GM12878 (cell line): ENCODE measurements around the gene PTK6. TPM values are rescaled to one million over a fixed set of nuclear protein-coding genes. Genes with fewer than 3 reads are reported as not detected.

ENCODE experiments used
- ATAC-seq: fragments of 200-7000 bp; cut with Tn5 transposase; 3 replicates; pipeline ENCODE4 v1.9.1; 2020; ENCODE audit warnings: mild to moderate bottlenecking, moderate library complexity
- BruUV-seq: library from RNA; stranded (reverse); fragments of 400-500 nt; replicated peaks from 2 replicates; lab custom pipeline; 2021; lab: Mats Ljungman, UMichigan
- CTCF ChIA-PET: fragments of 300-600 bp; sonication (Branson Sonifier 250); formaldehyde crosslinking; extraction: SDS; loops from one replicate; lab custom pipeline; 2021; ENCODE audit warnings: inconsistent platforms; lab: Yijun Ruan, JAX
- POLR2A ChIA-PET: fragments of 350-600 bp; formaldehyde crosslinking; extraction: SDS; loops from one replicate; lab custom pipeline; 2021; ENCODE audit warnings: inconsistent platforms; lab: Charles Lee
- RAD21 ChIA-PET: fragments of 300-600 bp; sonication (Branson Sonifier 250); formaldehyde crosslinking; loops from one replicate; lab custom pipeline; 2023; ENCODE audit warnings: antibody characterized with exemption; ENCODE audit not compliant: unreplicated experiment; lab: Charles Lee
- SMC1A ChIA-PET: fragments of 300-600 bp; sonication (Branson Sonifier 250); formaldehyde crosslinking; loops from one replicate; lab custom pipeline; 2023; ENCODE audit not compliant: unreplicated experiment, uncharacterized antibody; lab: Charles Lee
- DNase-seq: peaks from one replicate; pipeline ENCODE4 v3.0.0-alpha.2; 2011; ENCODE audit warnings: low read depth, low spot score
- FAIRE-seq: peaks from 3 replicates; lab custom pipeline; 2011; peaks lifted over from hg19 to GRCh38; lab: Jason Lieb, UNC
- H2AFZ ChIP-seq: 2 replicates; pipeline ENCODE4 v1.6.0; 2011; ENCODE audit warnings: low read depth, low read length, control low read depth; ENCODE audit not compliant: control insufficient read depth
- H3K27ac ChIP-seq: 2 replicates; pipeline ENCODE4 v1.5.1; 2011; ENCODE audit warnings: control low read depth; ENCODE audit not compliant: control insufficient read depth, insufficient read depth
- H3K27me3 ChIP-seq, 2 experiments: replicated peaks in 1 of 2; 2 replicates each; pipeline versions ENCODE4 v1.6.0 to v1.6.1; 2011; ENCODE audit warnings: low read length in 1 of 2; ENCODE audit not compliant: control insufficient read depth in 2 of 2, insufficient read depth in 2 of 2
- H3K36me3 ChIP-seq, 2 experiments: 2 replicates each; pipeline ENCODE4 v1.5.1; 2011; ENCODE audit warnings: low read length in 1 of 2; ENCODE audit not compliant: control insufficient read depth in 2 of 2, insufficient read depth in 2 of 2
- H3K4me1 ChIP-seq: 2 replicates; pipeline ENCODE4 v1.6.1; 2011; ENCODE audit warnings: mild to moderate bottlenecking, low read length, moderate library complexity, mixed read lengths; ENCODE audit not compliant: control insufficient read depth, insufficient read depth
- H3K4me2 ChIP-seq: 2 replicates; pipeline ENCODE4 v1.6.0; 2011; ENCODE audit warnings: control low read depth; ENCODE audit not compliant: control insufficient read depth, insufficient read depth
- H3K4me3 ChIP-seq: fragments of 200-600 bp; sonication (generic); 2 replicates; pipeline ENCODE4 v1.5.1; 2016
- H3K79me2 ChIP-seq: 2 replicates; pipeline ENCODE4 v1.6.0; 2011; ENCODE audit warnings: low read length; ENCODE audit not compliant: control insufficient read depth, insufficient read depth
- H3K9ac ChIP-seq: 2 replicates; pipeline ENCODE4 v1.8.0; 2011; ENCODE audit warnings: low read length, control low read depth, mixed read lengths; ENCODE audit not compliant: control insufficient read depth, insufficient read depth
- H3K9me3 ChIP-seq: replicated peaks from 3 replicates; pipeline ENCODE4 v1.5.1; 2011; ENCODE audit warnings: mild to moderate bottlenecking, low read length; ENCODE audit not compliant: control insufficient read depth, insufficient read depth
- H4K20me1 ChIP-seq: 2 replicates; pipeline ENCODE4 v1.6.0; 2011; ENCODE audit not compliant: control insufficient read depth, insufficient read depth
- ASH2L ChIP-seq: fragments of 300-600, 200-600 bp; sonication (generic); IDR thresholded peaks from 2 replicates; pipeline ENCODE4 v1.6.1; 2017; ENCODE audit warnings: low read depth, mild to moderate bottlenecking, borderline replicate concordance
- BACH1 ChIP-seq: fragments of 450-650 bp; IDR thresholded peaks from 2 replicates; pipeline ENCODE4 v1.6.1; 2017; ENCODE audit warnings: mild to moderate bottlenecking, borderline replicate concordance
- BCLAF1 ChIP-seq: fragments of 450-650 bp; IDR thresholded peaks from 2 replicates; pipeline ENCODE4 v1.6.1; 2017; ENCODE audit warnings: antibody characterized with exemption, mild to moderate bottlenecking, moderate library complexity
- CBX3 ChIP-seq: fragments of 200-600 bp; sonication (generic); IDR thresholded peaks from 2 replicates; pipeline ENCODE4 v1.6.1; 2016; ENCODE audit warnings: low read depth, borderline replicate concordance
- CBX5 ChIP-seq: sonication (generic); IDR thresholded peaks from 2 replicates; pipeline ENCODE4 v1.6.1; 2016; ENCODE audit warnings: low read depth, moderate library complexity, mild to moderate bottlenecking, inconsistent platforms
- KAT2A ChIP-seq: conservative IDR thresholded peaks from 2 replicates; pipeline ENCODE4 v1.6.1; 2011; ENCODE audit warnings: low read depth, low read length; ENCODE audit not compliant: control insufficient read depth
- KDM1A ChIP-seq: fragments of 200-600 bp; sonication (generic); IDR thresholded peaks from 2 replicates; pipeline ENCODE4 v1.6.1; 2016; ENCODE audit warnings: borderline replicate concordance
- NFYA ChIP-seq: IDR thresholded peaks from 2 replicates; pipeline ENCODE4 v1.6.1; 2011; ENCODE audit warnings: low read depth, mild to moderate bottlenecking, low read length, improper control_type of control experiment, borderline replicate concordance
- NRF1 ChIP-seq: conservative IDR thresholded peaks from 2 replicates; pipeline ENCODE4 v1.6.1; 2011; ENCODE audit warnings: mild to moderate bottlenecking, low read depth, low read length, improper control_type of control experiment
- SP1 ChIP-seq: IDR thresholded peaks from one replicate; pipeline ENCODE4 v1.6.1; 2011; ENCODE audit warnings: low read depth, low read length
- SPI1 ChIP-seq: IDR thresholded peaks from 2 replicates; pipeline ENCODE4 v1.6.1; 2011; ENCODE audit warnings: low read depth, mild to moderate bottlenecking, low read length, moderate library complexity, borderline replicate concordance; ENCODE audit not compliant: insufficient read depth
- ZNF24 ChIP-seq: fragments of 450-650 bp; IDR thresholded peaks from 2 replicates; pipeline ENCODE4 v1.6.1; 2017; ENCODE audit warnings: antibody characterized with exemption, mild to moderate bottlenecking
- ZSCAN29 ChIP-seq: fragments of 450-650 bp; IDR thresholded peaks from 2 replicates; pipeline ENCODE4 v1.6.1; 2017; ENCODE audit warnings: mild to moderate bottlenecking, moderate library complexity
- WGBS: methylation state at CpG from one replicate; pipeline ENCODE4 v1.1.6; 2016; ENCODE audit warnings: low lambda C conversion rate; ENCODE audit not compliant: insufficient replicate concordance, insufficient coverage; ENCODE audit errors: missing lambda C conversion rate; 5-methylcytosine and 5-hydroxymethylcytosine counted together
- in situ Hi-C: fragments of 300-500 bp; cut with MboI; formaldehyde crosslinking; loops from 9 replicates; pipeline ENCODE4 v1.14.3; 2018; ENCODE audit warnings: mixed read lengths
- intact Hi-C: fragments of 100-400 bp; cut with micrococcal nuclease; formaldehyde crosslinking; loops from one replicate; pipeline ENCODE4 v1.14.2; 2022; ENCODE audit not compliant: unreplicated experiment
- polyA plus RNA-seq, 11 experiments: library from polyadenylated mRNA; depleted of rRNA in 4 of 11; unstranded in 6 of 11; stranded (reverse) in 5 of 11; fragments of >200 nt; fragmentation: Nextera tagmentation in 4 of 11; fragmentation: Illumina TruSeq in 1 of 11; extraction: Ambion mirVana in 4 of 11; extraction: Trizol in 1 of 11; gene quantifications; 1 replicate in 1 of 11; 2 replicates in 10 of 11; pipeline versions ENCODE4 v1.2.1 to v1.2.3, GENCODE V29; 2011 to 2016; ENCODE audit warnings: inconsistent platforms in 2 of 11, missing spikeins in 2 of 11, low read depth in 1 of 11
- total RNA-seq, 4 experiments: library from RNA; depleted of rRNA in 3 of 4; stranded (reverse); fragments of >200 nt in 3 of 4; fragmentation: Illumina TruSeq in 1 of 4; extraction: Trizol in 1 of 4; gene quantifications; 2 replicates each; pipeline versions ENCODE4 v1.2.1 to v1.2.3, GENCODE V29; 2013 to 2021

Gene PTK6
- total and polyA plus RNA-seq, 10 of the 15 experiments (the other 5 are each of a cell fraction or from before 2014, with no cell fraction given), result 0.02 to 0.21 (median 0.09) TPM; not detected in 3

DNA sequence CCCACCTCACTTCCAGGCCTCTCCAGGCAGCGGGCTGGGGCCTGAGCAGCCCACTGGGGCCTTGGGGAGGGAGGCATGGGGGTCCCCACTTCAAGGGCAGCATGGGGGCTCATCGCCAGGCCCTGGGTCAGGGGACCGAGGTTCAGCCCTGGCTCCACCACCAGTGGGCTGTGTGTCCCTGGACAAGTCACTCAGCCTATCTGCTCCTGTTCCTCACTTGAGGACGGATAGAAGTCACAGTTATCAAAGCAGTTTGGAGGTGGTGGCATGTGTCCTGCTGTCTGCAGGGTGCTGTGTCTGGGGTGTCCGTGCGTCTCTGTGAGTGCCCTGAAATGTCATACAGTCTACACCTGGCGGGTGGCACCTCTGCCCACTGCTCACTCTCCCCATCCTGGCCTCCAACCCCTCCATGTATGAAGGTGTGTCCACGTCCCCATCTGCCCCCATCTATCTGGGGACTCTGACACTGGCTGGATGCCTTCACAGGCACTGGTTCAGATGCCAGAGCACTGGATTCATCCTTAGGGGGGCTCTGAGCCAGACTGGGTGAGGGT lies 41.9 kb downstream of the PTK6 start:
- 45% methylated on average over 8 of the region's 8 CpGs for WGBS
- H4K20me1 ChIP-seq, result no peaks in the 10 kb centered on the region
- H3K27me3 ChIP-seq, result peaks cover 1 to 4% of the 10 kb centered on the region in 2 experiments; a peak in 3 of 4 replicates

More for the DNA sequence above, 41.9 kb downstream of the PTK6 start:
- POLR2A ChIA-PET, result no interaction called here
- FAIRE-seq (no peak), DNase-seq (no peak), ATAC-seq (no peak)
- H3K27ac ChIP-seq, result no peak overlapping the region
- no peaks in the 10 kb centered on the region for H3K9me3 ChIP-seq
- no peak overlapping the region for H3K4me2 ChIP-seq
- CTCF ChIA-PET, result interaction anchor here (0.7 to 2.6 kb wide), 5 partner anchors 20 to 598 kb away, joined by 3 to 19 read pairs (median 3); partner anchors contain the start of gene PTK6
- BruUV-seq, result no TSS peak
- no peaks in the 10 kb centered on the region for H3K36me3 ChIP-seq
- no peak for TF ChIP-seq ASH2L
- TF ChIP-seq NFYA, result no peak
- TF ChIP-seq BACH1, result no peak
- TF ChIP-seq SPI1, result no peak
- no peak for TF ChIP-seq CBX5
- no peak for TF ChIP-seq BCLAF1
- no peak for TF ChIP-seq ZNF24
- TF ChIP-seq NRF1, result no peak
- no peak for TF ChIP-seq KDM1A
- no peak for TF ChIP-seq SP1
- TF ChIP-seq CBX3, result no peak
- no peak for TF ChIP-seq ZSCAN29
- TF ChIP-seq KAT2A, result no peak
- no peak overlapping the region for H3K4me3 ChIP-seq
- H3K9ac ChIP-seq, result no peak overlapping the region
- intact Hi-C loops, result no loop called here
- RAD21 ChIA-PET, result no interaction called here
- no peak overlapping the region for H2AFZ ChIP-seq
- no peaks in the 10 kb centered on the region for H3K4me1 ChIP-seq
- SMC1A ChIA-PET, result no interaction called here
- no peaks in the 10 kb centered on the region for H3K79me2 ChIP-seq
- in situ Hi-C loops, result no loop called here
